GM21717 (cell line): ENCODE results near the gene TNFAIP8L2.
A peak's percentile ranks its signal among the peaks of the same experiment; 100 is the strongest.
"Not testable (repeated sequence)": the region's sequence is repeated elsewhere in the genome, so short reads cannot be mapped to it uniquely, and the experiment has no call there.

Experiments
- ATAC-seq: cut with Tn5 transposase; IDR thresholded peaks from one replicate; pipeline ENCODE4 v1.9.1; 2021; ENCODE audit warnings: mild to moderate bottlenecking, moderate library complexity; ENCODE audit not compliant: unreplicated experiment

Gene TNFAIP8L2

GRCh38 chr1:151188667-151189066, 32.2 kb downstream of the TNFAIP8L2 start:
- ATAC-seq: not testable (repeated sequence)

DNA sequence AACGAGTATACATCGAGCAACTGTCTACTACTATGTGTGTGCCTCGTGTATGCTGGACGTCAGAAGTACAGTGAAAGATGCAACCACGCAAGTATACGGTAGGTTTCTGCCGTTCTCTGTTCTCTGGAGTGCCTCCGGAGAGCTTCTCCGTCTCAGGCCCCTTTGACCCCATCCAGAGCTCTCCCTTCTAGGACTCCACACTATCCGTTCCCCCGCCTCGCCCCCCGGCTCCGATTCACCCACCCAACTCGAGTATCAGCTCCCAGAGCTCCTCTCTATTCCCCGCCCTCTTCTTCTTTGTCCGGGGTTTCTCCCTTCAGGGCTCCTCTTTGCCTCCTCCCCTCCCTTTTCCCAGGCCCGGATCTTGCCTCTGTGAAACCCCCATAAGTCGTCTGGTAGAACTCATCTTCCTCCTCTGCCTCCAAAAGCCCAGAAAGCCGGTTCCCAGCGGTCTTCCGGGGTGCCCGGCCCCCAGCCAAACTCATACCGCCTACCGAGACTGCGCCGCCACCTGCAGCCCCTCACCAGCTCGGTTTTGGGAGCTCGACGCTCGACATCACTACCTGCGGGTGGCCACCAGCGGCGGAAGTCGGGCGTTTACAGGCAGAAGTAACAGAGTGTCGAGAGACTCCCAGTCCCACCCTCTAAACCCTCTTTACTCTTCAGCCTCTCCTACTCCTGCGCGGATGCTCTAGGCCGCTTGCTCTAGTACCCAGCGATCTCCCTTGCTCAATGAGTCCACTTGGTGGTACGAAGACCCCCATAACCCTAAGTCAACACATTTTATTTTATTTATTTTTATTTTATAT, 33.4 kb downstream of the TNFAIP8L2 start, which contains the start of gene VPS72:
Gene VPS72, minus strand, starts transcription at position 561 of the 809 bp plus-strand sequence. Its CDS starts 76 bp downstream, at position 485.
- peak; percentile 76 for ATAC-seq

DNA sequence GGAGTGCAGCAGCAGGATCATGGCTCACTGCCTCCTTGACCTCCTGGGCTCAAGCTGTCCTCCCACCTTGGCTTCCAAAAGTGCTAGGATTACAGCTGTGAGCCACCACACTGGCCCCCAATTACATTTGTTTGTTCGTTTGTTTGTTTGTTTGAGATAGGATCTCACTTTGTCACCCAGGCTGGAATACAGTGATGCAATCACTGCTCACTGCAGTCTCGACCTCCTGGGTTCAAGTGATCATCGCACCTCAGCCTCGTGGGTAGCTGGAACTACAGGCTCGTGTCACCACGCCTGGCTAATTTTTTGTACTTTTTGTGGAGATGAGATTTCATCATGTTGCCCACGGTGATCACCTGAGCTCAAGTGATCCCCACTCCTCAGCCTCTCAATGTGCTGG, 35.6 kb downstream of the TNFAIP8L2 start:
- no peak for ATAC-seq

DNA sequence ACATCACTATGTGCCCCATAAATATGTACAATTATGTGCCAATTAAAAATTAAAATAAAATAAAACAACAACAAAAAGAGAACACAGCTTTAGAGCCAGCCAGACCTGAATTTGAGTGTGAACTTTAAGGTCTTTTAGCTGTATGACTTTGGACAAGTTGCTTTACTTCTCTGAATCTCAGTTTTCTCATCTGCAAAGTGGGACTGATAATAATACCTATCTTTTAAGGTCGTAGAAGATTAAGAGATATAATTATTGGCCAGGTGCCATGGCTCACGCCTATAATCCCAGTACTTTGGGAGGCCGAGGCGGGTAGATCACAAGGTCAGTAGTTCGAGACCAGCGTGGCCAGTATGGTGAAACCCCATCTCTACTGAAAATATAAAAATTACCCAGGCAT, 36.9 kb downstream of the TNFAIP8L2 start:
- ATAC-seq: no peak

DNA sequence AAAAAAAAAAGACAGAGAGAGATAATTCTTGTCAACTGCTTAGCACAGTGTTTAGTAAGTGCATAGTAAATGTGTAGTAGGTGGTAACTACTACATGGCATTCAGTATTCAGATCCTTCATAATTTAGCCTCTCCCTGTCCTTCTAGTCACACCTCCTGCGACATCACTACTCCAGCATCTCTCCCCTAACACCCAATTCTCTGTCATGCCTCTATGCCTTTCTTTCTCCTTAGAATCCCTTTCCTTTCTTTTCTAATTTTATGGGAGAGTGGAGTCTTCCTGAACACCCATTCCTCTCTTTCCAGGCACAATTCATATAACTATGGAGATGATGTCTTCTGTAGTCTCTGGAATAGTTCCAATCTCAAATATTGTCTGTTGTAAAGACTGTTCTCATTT, 37.4 kb downstream of the TNFAIP8L2 start:
- no peak for ATAC-seq

DNA sequence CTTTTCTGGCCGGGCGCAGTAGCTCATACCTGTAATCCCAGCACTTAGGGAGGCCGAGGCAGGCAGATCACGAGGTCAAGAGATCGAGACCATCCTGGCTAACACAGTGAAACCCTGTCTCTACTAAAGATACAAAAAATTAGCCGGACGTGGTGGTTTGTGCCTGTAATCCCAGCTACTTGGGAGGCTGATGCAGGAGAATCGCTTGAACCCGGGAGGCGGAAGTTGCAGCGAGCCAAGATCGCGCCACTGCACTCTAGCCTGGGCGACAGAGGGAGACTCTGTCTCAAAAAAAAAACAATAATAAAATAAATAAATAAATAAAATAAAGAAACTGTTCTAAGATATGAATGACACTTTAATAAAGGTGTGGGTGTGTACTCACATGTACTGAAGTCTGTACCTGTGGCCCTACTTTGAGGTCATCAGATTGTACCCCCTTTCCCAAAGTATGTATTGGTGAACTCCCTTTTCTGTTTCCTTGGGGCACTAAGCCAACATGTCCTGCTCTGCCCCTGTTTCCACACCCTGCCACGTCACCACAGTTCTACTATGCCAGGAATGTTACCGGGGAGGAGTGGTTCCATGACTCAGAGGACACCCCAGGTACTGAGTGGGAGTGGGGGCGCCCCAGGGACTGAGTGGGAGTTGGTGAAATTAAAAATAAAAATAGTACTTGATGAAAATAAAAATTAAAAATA, 38.6 kb downstream of the TNFAIP8L2 start:
- ATAC-seq: not testable (repeated sequence)

- no peak for ATAC-seq
Observed at GRCh38 chr1:151196292-151196800, 39.9 kb downstream of the TNFAIP8L2 start.

DNA sequence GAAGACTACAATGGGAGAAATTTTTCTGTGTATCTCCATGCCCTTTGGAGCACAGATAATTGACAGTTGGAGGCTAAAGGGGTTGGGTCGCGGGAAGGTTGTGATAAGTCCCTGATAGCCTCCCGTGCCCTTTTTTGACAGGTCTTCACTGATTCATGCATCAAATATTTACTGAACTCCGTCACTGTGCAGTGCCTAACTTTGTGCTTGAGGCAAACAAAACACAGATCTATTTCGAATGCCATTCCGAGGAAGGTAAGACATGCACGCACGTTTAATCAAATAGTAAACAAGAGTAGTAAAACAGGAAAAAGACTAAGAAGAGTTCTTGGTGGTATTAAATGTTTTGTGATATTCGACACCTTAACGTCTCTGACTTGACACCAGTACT, 41.4 kb downstream of the TNFAIP8L2 start:
- ATAC-seq: no peak

GRCh38 chr1:151198254-151199127, 42.0 kb downstream of the TNFAIP8L2 start, which contains the start of gene PIP5K1A:
TSS of gene PIP5K1A (plus strand) at chr1:151198552. CDS start at chr1:151198997, 445 bp downstream.
- ATAC-seq: peak; percentile 74

GRCh38 chr1:151199873-151200581, 43.6 kb downstream of the TNFAIP8L2 start:
- ATAC-seq: no peak

DNA sequence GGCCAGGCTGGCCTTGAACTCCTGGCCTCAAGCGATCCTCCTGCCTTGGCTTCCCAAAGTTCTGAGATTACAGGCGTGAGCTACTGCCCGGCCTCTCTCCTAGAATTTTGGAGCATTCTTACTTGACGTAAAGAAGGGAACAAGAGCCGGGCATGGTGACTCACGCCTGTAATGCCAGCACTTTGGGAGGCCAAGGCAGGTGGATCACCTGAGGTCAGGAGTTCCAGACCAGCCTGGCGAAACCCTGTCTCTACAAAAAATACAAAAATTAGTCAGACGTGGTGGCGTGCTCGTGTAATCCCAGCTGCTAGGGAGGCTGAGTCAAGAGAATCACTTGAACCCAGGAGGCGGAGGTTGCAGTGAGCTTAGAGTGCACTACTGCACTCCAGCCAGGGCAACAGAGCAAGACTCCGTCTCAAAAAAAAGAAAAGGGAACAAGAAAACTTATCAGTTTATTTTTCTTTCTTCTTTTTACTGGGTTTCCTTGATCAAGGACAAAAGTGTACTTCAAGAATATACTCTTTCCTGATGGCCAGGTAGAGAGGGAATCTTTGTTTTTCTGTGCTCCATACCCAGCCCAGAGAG, 49.0 kb downstream of the TNFAIP8L2 start:
- ATAC-seq: not testable (repeated sequence)
